H1 (cell line): ENCODE measurements around the gene OR52I2. TPM values are rescaled to one million over a fixed set of nuclear protein-coding genes. Genes with fewer than 3 reads are reported as not detected.

Source experiments
- ATF2 ChIP-seq: IDR thresholded peaks from 2 replicates; pipeline ENCODE4 v1.6.1; 2012; ENCODE audit warnings: low read length, inconsistent platforms
- FOSL1 ChIP-seq: IDR thresholded peaks from 2 replicates; pipeline ENCODE4 v1.6.1; 2011; ENCODE audit warnings: mild to moderate bottlenecking, low read depth, low read length, moderate library complexity; ENCODE audit not compliant: insufficient read depth
- JUND ChIP-seq: IDR thresholded peaks from 2 replicates; pipeline ENCODE4 v1.6.1; 2011; ENCODE audit warnings: mild to moderate bottlenecking, improper control_type of control experiment, low read length
- PHF8 ChIP-seq: fragments of 200-600 bp; sonication (generic); conservative IDR thresholded peaks from 2 replicates; pipeline ENCODE4 v1.7.1; 2012; ENCODE audit warnings: low read depth, mild to moderate bottlenecking, inconsistent platforms, low read length, moderate library complexity
- SIN3A ChIP-seq, 2 experiments: IDR thresholded peaks in 1 of 2; conservative IDR thresholded peaks in 1 of 2; 2 replicates each; pipeline ENCODE4 v1.6.1; 2011 to 2012; ENCODE audit warnings: low read length in 2 of 2, improper control_type of control experiment in 1 of 2, low read depth in 1 of 2, mild to moderate bottlenecking in 1 of 2
- TEAD4 ChIP-seq: IDR thresholded peaks from 2 replicates; pipeline ENCODE4 v1.6.1; 2012; ENCODE audit warnings: low read depth, low read length, inconsistent platforms, mixed read lengths
- polyA plus RNA-seq, 7 experiments: library from polyadenylated mRNA; depleted of rRNA in 3 of 7; stranded (reverse) in 5 of 7; unstranded in 2 of 7; fragments of >200 nt in 5 of 7; fragments of 200-250 nt in 2 of 7; gene quantifications; 1 replicate in 5 of 7; 2 replicates in 1 of 7; 4 replicates in 1 of 7; pipeline versions ENCODE4 v1.2.1 to v1.2.3, GENCODE V29; 2011 to 2013; ENCODE audit warnings: missing spikeins in 2 of 7, mixed read lengths in 2 of 7
- total RNA-seq: library from RNA; stranded (reverse); fragmentation: NEBNext Ultra II Directional; extraction: Animal tissue kit (Norgen Biotek cat#: 25700); gene quantifications from 2 replicates; pipeline ENCODE4 v1.2.1, GENCODE V29; 2021

OR52I2 gene
- total and polyA plus RNA-seq, 2 of the 8 experiments (the other 6 are each of a cell fraction or from before 2014, with no cell fraction given) = not detected

GRCh38 chr11:4541071-4541470 is 40.5 kb upstream of the OR52I2 start (continued):
- TF ChIP-seq ATF2 (no peak), JUND (no peak), PHF8 (no peak), SIN3A (conservative IDR thresholded peaks at IDR 0.05 in 1 of 2, IDR thresholded peaks at IDR 0.05 in 1 of 2; ENCODE audit: low read depth in 1 of 2, low read length in 2 of 2) (no peak), TEAD4 (no peak), FOSL1 (no peak)
